ENCODE data around the gene OR13C4.

Gene OR13C4

DNA sequence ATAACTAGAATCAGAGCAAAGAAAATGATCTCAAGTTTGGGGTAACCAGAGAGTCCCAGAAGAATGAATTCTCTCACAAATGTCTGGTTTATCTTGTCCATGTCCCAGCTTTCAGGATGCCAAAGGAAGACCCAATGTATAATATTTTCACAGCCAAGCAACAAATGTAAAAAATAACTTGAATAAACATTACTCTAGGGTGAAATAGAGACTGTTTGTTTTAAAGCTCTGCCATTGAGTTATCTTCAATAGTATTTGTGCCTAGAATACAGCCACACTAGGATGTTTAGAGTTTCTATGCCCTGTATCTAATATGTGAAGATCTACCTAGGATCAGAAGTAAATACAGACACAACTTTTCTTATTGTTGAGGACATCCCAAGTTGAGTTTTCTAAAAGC is at the start of gene OR13C4:
OR13C4 (minus strand) TSS at position 101 of the 400 bp plus-strand sequence; CDS start at position 101, 0 bp downstream.
- DNase-seq (ENCODE audit: low read depth, low spot score), result no peak
- TF ChIP-seq, protein P1, sequence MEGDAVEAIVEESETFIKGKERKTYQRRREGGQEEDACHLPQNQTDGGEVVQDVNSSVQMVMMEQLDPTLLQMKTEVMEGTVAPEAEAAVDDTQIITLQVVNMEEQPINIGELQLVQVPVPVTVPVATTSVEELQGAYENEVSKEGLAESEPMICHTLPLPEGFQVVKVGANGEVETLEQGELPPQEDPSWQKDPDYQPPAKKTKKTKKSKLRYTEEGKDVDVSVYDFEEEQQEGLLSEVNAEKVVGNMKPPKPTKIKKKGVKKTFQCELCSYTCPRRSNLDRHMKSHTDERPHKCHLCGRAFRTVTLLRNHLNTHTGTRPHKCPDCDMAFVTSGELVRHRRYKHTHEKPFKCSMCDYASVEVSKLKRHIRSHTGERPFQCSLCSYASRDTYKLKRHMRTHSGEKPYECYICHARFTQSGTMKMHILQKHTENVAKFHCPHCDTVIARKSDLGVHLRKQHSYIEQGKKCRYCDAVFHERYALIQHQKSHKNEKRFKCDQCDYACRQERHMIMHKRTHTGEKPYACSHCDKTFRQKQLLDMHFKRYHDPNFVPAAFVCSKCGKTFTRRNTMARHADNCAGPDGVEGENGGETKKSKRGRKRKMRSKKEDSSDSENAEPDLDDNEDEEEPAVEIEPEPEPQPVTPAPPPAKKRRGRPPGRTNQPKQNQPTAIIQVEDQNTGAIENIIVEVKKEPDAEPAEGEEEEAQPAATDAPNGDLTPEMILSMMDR (IDR thresholded peaks at IDR 0.05; ENCODE audit: insufficient read depth, low read length, missing control alignments), result no peak
- CTCF ChIA-PET, result no interaction called here
- POLR2A ChIA-PET, result no interaction called here
- H3K4me3 ChIP-seq (ENCODE audit: low read depth, low read length), result no peak within 1 kb of the TSS

DNA sequence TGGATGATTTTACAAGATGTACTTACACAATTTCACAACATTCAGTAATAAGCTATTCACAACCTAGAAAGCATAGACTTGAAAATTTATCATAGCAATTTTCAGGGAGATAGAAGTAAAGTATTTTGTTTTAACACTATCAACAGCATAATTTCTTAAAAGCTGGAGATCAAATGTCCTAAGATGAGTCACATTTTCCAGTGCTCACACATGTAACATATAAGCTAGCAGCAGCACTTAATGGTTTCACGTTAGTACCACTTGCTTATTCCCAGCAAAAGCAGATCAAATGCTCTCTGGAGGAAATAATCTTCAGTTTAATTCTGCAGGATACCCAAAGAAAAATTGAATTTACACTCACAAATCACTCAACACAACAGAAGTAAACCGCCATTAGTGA is 48.4 kb upstream of the OR13C4 start:
- TF ChIP-seq, protein P1 (IDR thresholded peaks at IDR 0.05; ENCODE audit: insufficient read depth, low read length, missing control alignments), result no peak
- ChIA-PET CTCF (no interaction called here), POLR2A (no interaction called here)
- no peak overlapping the region for H3K4me3 ChIP-seq (ENCODE audit: low read depth, low read length)
- no peak for DNase-seq (ENCODE audit: low read depth, low spot score)

DNA sequence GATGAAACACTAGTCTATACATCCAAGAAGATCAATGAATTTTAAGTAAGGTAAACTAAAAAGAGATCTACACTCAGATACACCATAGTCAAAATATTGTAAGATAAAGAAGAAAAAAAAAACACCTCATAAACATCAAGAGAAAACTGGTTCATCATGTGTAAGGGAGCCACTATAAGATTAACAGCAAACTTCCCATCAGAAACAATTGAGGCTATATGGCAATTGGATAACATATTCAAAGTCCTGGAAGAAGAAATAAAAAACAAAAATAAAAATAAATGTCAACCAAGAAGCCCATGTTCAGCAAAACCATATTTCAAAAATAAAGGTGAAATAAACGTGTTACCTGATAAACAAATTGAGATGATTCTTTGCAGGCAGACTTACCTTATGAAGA is 45.6 kb upstream of the OR13C4 start:
- TF ChIP-seq, protein P1 (IDR thresholded peaks at IDR 0.05; ENCODE audit: insufficient read depth, low read length, missing control alignments), result no peak
- no peak overlapping the region for H3K4me3 ChIP-seq (ENCODE audit: low read depth, low read length)
- POLR2A ChIA-PET, result no interaction called here

DNA sequence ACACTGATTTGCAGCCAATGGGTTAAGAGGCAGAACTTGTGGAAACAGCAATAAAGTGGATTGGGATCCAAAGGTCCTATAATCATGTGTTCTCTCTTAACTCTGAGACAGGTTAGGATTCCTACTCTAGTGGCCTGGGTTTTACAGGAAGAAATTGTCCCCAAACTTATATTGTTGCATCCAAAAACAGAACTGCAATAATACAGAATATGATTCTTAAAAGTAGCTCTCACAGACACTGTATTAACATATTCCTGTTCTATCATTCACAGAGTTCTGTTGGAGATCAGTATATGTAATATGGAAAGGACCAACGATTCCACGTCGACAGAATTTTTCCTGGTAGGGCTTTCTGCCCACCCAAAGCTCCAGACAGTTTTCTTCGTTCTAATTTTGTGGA is 41.9 kb upstream of the OR13C4 start, which contains the start of gene OR13C8:
OR13C8 (plus strand) TSS at position 301 of the 400 bp plus-strand sequence; CDS start at position 301, 0 bp downstream.
- ChIA-PET CTCF (no interaction called here), POLR2A (no interaction called here)
- TF ChIP-seq, protein P1 (IDR thresholded peaks at IDR 0.05; ENCODE audit: insufficient read depth, low read length, missing control alignments), result no peak
- H3K4me3 ChIP-seq (ENCODE audit: low read depth, low read length), result no peak within 1 kb of the TSS
- no peak for DNase-seq (ENCODE audit: low read depth, low spot score)

More for the DNA sequence above, 45.6 kb upstream of the OR13C4 start:
- CTCF ChIA-PET, result no interaction called here
- no peak for DNase-seq (ENCODE audit: low read depth, low spot score)

DNA sequence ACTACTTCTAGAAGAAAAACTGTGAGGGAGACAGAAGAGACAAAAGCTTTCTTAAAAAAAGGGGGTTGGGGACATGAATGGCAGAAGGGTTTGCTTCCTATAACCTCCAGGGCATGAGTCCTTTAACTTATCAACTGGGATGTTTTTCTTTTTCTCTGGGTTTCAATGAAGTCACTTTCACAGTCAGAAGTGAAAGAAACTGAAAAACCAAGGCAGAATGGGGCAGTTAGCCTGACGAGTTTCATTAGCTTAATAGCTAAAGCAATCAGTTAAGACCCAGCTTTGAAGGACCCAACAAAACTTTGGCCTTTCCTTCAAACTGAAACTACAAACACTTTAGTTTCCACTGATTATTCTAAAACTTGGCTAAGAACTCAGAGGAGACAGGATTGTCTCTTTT is 37.3 kb upstream of the OR13C4 start:
- no peak overlapping the region for H3K4me3 ChIP-seq (ENCODE audit: low read depth, low read length)
- ChIA-PET POLR2A (no interaction called here), CTCF (no interaction called here)
- TF ChIP-seq, protein P1 (IDR thresholded peaks at IDR 0.05; ENCODE audit: insufficient read depth, low read length, missing control alignments), result no peak
- no peak for DNase-seq (ENCODE audit: low read depth, low spot score)

DNA sequence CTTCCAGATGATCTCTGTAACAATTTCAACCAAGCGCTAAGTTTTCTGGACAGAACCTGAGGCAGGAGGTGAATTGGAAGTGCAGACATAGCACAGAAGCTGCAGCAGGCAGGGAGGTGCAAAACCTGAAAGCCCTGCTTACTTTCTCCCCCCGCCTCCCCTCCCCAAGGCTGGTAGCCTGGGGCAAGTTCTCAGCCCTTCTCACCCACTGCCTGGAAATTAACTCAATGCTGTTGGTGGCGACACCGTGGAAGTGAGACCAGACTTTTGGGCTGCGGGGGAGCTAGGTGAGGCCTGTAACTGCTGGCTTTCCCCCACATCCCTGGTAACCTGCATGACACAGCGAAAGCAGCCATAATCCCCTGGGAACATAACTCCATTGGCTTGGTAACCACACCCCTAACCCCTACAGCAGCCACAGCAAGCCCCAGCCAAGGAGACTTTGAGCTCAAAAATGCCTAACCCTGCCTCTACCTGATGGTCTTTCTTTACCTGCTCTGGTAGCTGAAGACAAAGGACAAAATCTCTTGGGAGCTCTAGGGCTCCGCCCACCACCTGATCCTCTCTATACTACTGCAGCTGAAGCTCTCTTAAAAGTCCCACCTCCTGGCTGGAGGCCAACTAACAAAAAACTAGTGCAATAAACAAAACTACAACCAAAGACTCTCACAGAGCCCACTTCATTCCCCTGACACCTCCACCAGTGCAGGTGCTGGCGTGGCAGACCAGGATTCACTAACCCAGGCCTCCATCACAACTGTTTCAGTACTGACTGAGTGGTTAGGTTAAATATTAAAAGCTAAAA is 30.0 kb upstream of the OR13C4 start:
- ChIA-PET CTCF (no interaction called here), POLR2A (no interaction called here)
- TF ChIP-seq, protein P1 (IDR thresholded peaks at IDR 0.05; ENCODE audit: insufficient read depth, low read length, missing control alignments), result no peak
- H3K4me3 ChIP-seq (ENCODE audit: low read depth, low read length), result no peak overlapping the region
- DNase-seq (ENCODE audit: low read depth, low spot score), result no peak
